ENCODE data around the gene CELF4.

DNA sequence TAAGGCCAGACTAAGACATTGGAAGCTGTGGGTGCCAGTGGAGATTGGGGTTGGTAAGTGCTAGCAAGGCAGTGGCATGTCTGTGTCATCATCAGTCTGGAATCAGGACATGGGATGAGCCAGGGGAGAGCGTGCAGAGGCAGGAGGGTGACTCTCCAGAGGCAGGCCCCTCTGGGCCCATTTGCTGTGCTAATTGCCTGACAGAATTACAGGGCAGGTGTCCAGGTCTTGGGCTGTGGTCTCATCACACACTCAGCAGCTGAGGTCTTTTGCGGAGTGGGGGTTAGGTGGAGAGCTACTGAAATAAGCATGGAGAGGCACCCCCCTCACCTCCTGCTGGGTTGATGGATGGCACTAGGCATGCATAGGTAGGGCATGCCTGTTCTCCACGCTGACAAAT, 57.4 kb downstream of the CELF4 start:
- TF ChIP-seq, protein P1, sequence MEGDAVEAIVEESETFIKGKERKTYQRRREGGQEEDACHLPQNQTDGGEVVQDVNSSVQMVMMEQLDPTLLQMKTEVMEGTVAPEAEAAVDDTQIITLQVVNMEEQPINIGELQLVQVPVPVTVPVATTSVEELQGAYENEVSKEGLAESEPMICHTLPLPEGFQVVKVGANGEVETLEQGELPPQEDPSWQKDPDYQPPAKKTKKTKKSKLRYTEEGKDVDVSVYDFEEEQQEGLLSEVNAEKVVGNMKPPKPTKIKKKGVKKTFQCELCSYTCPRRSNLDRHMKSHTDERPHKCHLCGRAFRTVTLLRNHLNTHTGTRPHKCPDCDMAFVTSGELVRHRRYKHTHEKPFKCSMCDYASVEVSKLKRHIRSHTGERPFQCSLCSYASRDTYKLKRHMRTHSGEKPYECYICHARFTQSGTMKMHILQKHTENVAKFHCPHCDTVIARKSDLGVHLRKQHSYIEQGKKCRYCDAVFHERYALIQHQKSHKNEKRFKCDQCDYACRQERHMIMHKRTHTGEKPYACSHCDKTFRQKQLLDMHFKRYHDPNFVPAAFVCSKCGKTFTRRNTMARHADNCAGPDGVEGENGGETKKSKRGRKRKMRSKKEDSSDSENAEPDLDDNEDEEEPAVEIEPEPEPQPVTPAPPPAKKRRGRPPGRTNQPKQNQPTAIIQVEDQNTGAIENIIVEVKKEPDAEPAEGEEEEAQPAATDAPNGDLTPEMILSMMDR (IDR thresholded peaks at IDR 0.05), result no peak
- TF ChIP-seq POLR2A (IDR thresholded peaks at IDR 0.05), result no peak

Measured in breast epithelium (tissue), 3 donors.